HG02852 (cell line): ENCODE measurements around the gene STRA8.

ENCODE experiments used
- ATAC-seq: cut with Tn5 transposase; IDR thresholded peaks from one replicate; pipeline ENCODE4 v1.9.1; 2021; ENCODE audit warnings: mild to moderate bottlenecking, moderate library complexity; ENCODE audit not compliant: unreplicated experiment

Gene STRA8

GRCh38 chr7:135236727-135237126 lies 3.1 kb downstream of the STRA8 start:
- ATAC-seq = peak; percentile 75

GRCh38 chr7:135238112-135238744 lies 4.6 kb downstream of the STRA8 start:
- no peak for ATAC-seq

- no peak for ATAC-seq
Measured at GRCh38 chr7:135239263-135239662, 5.6 kb downstream of the STRA8 start.

- no peak for ATAC-seq
Measured at GRCh38 chr7:135240441-135240840, 6.8 kb downstream of the STRA8 start.

GRCh38 chr7:135242096-135242684 lies 8.6 kb downstream of the STRA8 start:
- no peak for ATAC-seq

- ATAC-seq = no peak
Measured at GRCh38 chr7:135245226-135246190, 11.9 kb downstream of the STRA8 start.

- ATAC-seq = no peak
Measured at GRCh38 chr7:135246191-135246825, 12.7 kb downstream of the STRA8 start.

- ATAC-seq = no peak
Measured at GRCh38 chr7:135247746-135248471, 14.3 kb downstream of the STRA8 start.

GRCh38 chr7:135248546-135248945 lies 14.9 kb downstream of the STRA8 start:
- ATAC-seq = no peak

- ATAC-seq = peak; percentile 51
Measured at GRCh38 chr7:135251496-135252391, 18.1 kb downstream of the STRA8 start.

GRCh38 chr7:135253851-135254771 lies 20.5 kb downstream of the STRA8 start:
- ATAC-seq = no peak

GRCh38 chr7:135257790-135258189 lies 24.2 kb downstream of the STRA8 start:
- ATAC-seq = no peak

- no peak for ATAC-seq
Measured at GRCh38 chr7:135258585-135258984, 24.9 kb downstream of the STRA8 start.

- no peak for ATAC-seq
Measured at GRCh38 chr7:135259702-135260101, 26.1 kb downstream of the STRA8 start.

GRCh38 chr7:135260470-135260869 lies 26.8 kb downstream of the STRA8 start:
- no peak for ATAC-seq

- ATAC-seq = no peak
Measured at GRCh38 chr7:135260930-135261721, 27.5 kb downstream of the STRA8 start.

- ATAC-seq = no peak
Measured at GRCh38 chr7:135262623-135263320, 29.1 kb downstream of the STRA8 start.
